Kidney (tissue), 14 donors: ENCODE measurements around the gene ZNF710. TPM values are rescaled to one million over a fixed set of nuclear protein-coding genes. Genes with fewer than 3 reads are reported as not detected.

Source experiments
- DNase-seq, 5 donors: peaks; one replicate each; pipeline ENCODE4 v3.0.0-alpha.2; 2013 to 2020
- FAIRE-seq: peaks from 2 replicates; lab custom pipeline; 2012; peaks lifted over from hg19 to GRCh38; lab: Jason Lieb, UNC
- H3K27ac ChIP-seq, 2 donors: one replicate each; pipeline ENCODE4 v1.7.0; 2013; ENCODE audit warnings: low read depth in 2 of 2, low read length in 2 of 2, inconsistent platforms in 1 of 2
- H3K27me3 ChIP-seq: one replicate; pipeline ENCODE4 v1.7.1; 2013; ENCODE audit warnings: low read length, inconsistent platforms; ENCODE audit not compliant: control insufficient read depth, insufficient read depth
- H3K36me3 ChIP-seq, 3 donors: one replicate each; pipeline versions ENCODE4 v1.7.0 to v1.7.1; 2013; ENCODE audit warnings: low read length in 3 of 3, control low read depth in 1 of 3, inconsistent platforms in 1 of 3; ENCODE audit not compliant: insufficient read depth in 3 of 3, control insufficient read depth in 2 of 3
- H3K4me1 ChIP-seq, 3 donors: one replicate each; pipeline versions ENCODE4 v1.7.0 to v1.7.1; 2013; ENCODE audit warnings: low read length in 3 of 3, inconsistent platforms in 1 of 3, low read depth in 1 of 3; ENCODE audit not compliant: control insufficient read depth in 2 of 3, insufficient read depth in 2 of 3
- H3K4me3 ChIP-seq, 3 donors: one replicate each; pipeline versions ENCODE4 v1.7.0 to v1.8.1; 2013; ENCODE audit warnings: low read length in 3 of 3, control low read depth in 1 of 3, inconsistent platforms in 1 of 3
- H3K9ac ChIP-seq, 3 donors: one replicate each; pipeline versions ENCODE4 v1.7.0 to v1.7.1; 2013; ENCODE audit warnings: low read length in 3 of 3, control low read depth in 1 of 3, inconsistent platforms in 1 of 3
- H3K9me3 ChIP-seq, 3 donors: one replicate each; pipeline versions ENCODE4 v1.7.0 to v1.7.1; 2013; ENCODE audit warnings: low read length in 3 of 3, control low read depth in 1 of 3, inconsistent platforms in 1 of 3; ENCODE audit not compliant: control insufficient read depth in 2 of 3, insufficient read depth in 1 of 3
- CTCF ChIP-seq: IDR thresholded peaks from 3 replicates; pipeline ENCODE4 v1.5.1; 2012; ENCODE audit warnings: mild to moderate bottlenecking, moderate library complexity, borderline replicate concordance; ENCODE audit not compliant: insufficient read depth; ENCODE audit errors: extremely low read depth
- intact Hi-C: fragments of 100-400 bp; cut with DNase I; formaldehyde crosslinking; loops from one replicate; pipeline ENCODE4 v1.11.1; 2022
- polyA plus RNA-seq: library from polyadenylated mRNA; stranded (reverse); fragments of 350-450 nt; fragmentation: Illumina TruSeq; extraction: RNeasy Lipid Tissue Mini Kit (QIAGEN cat#74804); gene quantifications from one replicate; pipeline ENCODE4 v1.2.3, GENCODE V29; 2014; ENCODE audit warnings: low read depth, low replicate concordance; ENCODE audit not compliant: insufficient read depth
- total RNA-seq: library from RNA; stranded (reverse); fragmentation: NEBNext Ultra II Directional; extraction: Animal tissue kit (Norgen Biotek cat#: 25700); gene quantifications from one replicate; pipeline ENCODE4 v1.2.1, GENCODE V29; 2021
- donor health status: control.
- donor health status: control.
- donor health status: control.
- donor health status: control.
- donor health status: control.
- donor health status: DM: yes; HTN: yes; CAD: no.
- donor health status: Normal renal cell carcinoma (clear cell type).

The ZNF710 gene
- total and polyA plus RNA-seq, 2 donors from 2014 or later: 11.0 to 17.0 TPM

DNA sequence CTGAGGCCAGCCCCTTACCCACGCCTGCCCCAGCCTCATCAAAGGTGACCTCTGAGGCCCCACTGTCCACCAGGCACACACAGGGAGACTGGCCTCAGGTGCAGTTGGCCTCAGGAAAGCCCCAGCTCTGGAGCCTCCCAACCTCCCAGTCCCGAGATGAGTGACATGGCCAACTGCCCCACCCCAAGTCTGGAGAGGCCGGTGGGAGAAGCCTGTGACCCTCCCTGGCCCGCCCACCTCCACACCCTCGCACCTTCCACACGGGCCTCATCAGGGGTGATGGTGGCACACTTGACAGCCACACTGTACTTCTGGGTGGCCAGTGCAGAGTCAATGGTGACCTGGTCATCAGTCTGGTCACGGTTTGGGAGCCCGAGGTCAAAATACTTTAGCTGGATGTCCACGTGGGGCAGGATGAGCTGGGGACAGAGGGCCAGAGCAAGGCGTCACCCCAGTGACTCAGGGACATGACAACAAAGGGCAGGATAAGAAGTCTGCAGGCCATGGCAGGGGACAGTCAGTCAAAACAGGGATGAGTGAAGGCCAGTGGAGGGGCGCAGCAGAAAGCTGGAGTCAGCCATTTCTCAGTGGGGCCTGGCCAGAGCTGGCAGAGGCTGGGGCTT lies 89.2 kb downstream of the ZNF710 start:
- Histone ChIP-seq H3K4me1 (peaks cover 0 to 5% (median 3%) of the 10 kb centered on the region in 3 donors), H3K9me3 (no peaks in the 10 kb centered on the region), H3K27me3 (no peaks in the 10 kb centered on the region), H3K4me3 (no peak overlapping the region), H3K27ac (no peak overlapping the region), H3K36me3 (peaks cover 0 to 45% (median 26%) of the 10 kb centered on the region in 3 donors), H3K9ac (no peak overlapping the region)
- no peak for FAIRE-seq
- TF ChIP-seq CTCF: no peak
- intact Hi-C loops: no loop called here
- peak in 2 of 5 donors; percentile 25 to 39 for DNase-seq

DNA sequence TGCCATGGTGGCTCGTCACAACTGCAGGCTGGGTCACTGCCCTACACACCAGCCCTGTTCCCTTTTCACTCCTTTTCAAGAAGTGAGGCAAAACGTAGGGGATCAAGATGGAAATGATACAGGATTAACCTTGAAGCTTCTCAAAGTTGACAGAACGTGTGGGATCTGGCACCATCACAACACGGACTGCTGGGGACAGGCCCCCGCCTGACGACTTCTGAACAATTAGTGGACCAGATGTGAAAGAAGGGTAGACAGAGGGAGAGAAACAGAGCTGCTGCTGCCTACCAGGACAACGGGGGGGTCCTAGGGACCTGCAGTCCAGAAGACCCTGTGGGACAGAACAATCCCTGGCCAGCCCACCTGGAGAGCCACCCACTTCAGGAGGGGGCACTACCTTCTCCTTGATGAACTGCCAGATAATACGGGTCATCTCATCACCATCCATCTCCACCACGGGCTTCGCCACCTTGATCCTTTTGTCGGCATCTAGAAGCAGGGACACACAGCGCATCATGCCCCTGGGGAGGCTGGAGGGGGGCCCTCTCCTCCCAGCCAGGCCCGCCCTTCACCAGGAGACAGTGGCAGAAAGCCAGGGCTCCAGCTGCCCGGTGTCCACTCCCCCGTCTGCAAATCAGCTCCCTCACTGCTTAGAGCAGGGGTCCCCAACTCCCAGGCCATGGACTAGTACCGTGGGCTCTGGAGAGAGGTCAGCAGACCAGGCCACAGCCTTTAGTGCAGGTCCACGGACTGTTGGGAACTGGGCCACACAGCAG lies 90.2 kb downstream of the ZNF710 start:
- DNase-seq: peak in 2 of 5 donors; percentile 34 to 54
- Histone ChIP-seq H3K27ac (no peak overlapping the region), H3K27me3 (no peaks in the 10 kb centered on the region), H3K36me3 (peaks cover 0 to 37% (median 23%) of the 10 kb centered on the region in 3 donors), H3K4me1 (peaks cover 0 to 9% (median 5%) of the 10 kb centered on the region in 3 donors), H3K4me3 (no peak overlapping the region), H3K9ac (no peak overlapping the region), H3K9me3 (no peaks in the 10 kb centered on the region)
- intact Hi-C loops: no loop called here
- no peak for TF ChIP-seq CTCF
- FAIRE-seq: no peak

GRCh38 chr15:90095521-90095959 lies 94.4 kb downstream of the ZNF710 start:
- Histone ChIP-seq H3K4me1 (peaks cover 0 to 24% (median 23%) of the 10 kb centered on the region in 3 donors), H3K4me3 (no peak overlapping the region), H3K9ac (peak overlapping the region in 1 of 3 donors; percentile 63), H3K27ac (peak overlapping the region; percentile 25 to 81), H3K9me3 (no peaks in the 10 kb centered on the region), H3K36me3 (peaks cover 0 to 5% (median 0%) of the 10 kb centered on the region in 3 donors), H3K27me3 (no peaks in the 10 kb centered on the region)
- FAIRE-seq (no peak), DNase-seq (peak in 1 of 5 donors; percentile 37)
- intact Hi-C loops: no loop called here
- no peak for TF ChIP-seq CTCF
